Mesenchymal stem cell (in vitro differentiated cells and primary cell): ENCODE data around the gene C1QA.

Source experiments
- DNase-seq: peaks from one replicate; pipeline ENCODE4 v3.0.0-alpha.2; 2013
- H2AFZ ChIP-seq: one replicate; pipeline ENCODE4 v1.6.1; 2013; ENCODE audit warnings: low read depth, mild to moderate bottlenecking, control low read depth, inconsistent platforms, low read length, moderate library complexity
- H2AK5ac ChIP-seq: 2 replicates; pipeline ENCODE4 v1.6.1; 2013; ENCODE audit warnings: low read length, moderate library complexity, mild to moderate bottlenecking, inconsistent platforms; ENCODE audit not compliant: severe bottlenecking
- H2BK120ac ChIP-seq: one replicate; pipeline ENCODE4 v1.6.1; 2013; ENCODE audit warnings: low read depth, mild to moderate bottlenecking, inconsistent platforms, low read length, moderate library complexity
- H2BK12ac ChIP-seq, 2 experiments: one replicate each; pipeline ENCODE4 v1.6.1; 2013; ENCODE audit warnings: inconsistent platforms in 2 of 2, low read length in 2 of 2, mild to moderate bottlenecking in 2 of 2, moderate library complexity in 2 of 2, control low read depth in 1 of 2
- H2BK15ac ChIP-seq: one replicate; pipeline ENCODE4 v1.6.1; 2013; ENCODE audit warnings: mild to moderate bottlenecking, low read depth, inconsistent platforms; ENCODE audit not compliant: poor library complexity, severe bottlenecking
- H2BK5ac ChIP-seq: 2 replicates; pipeline ENCODE4 v1.6.1; 2013; ENCODE audit warnings: low read depth, mild to moderate bottlenecking, low read length, control low read depth, inconsistent platforms; ENCODE audit not compliant: poor library complexity, severe bottlenecking
- H3K14ac ChIP-seq, 2 experiments: one replicate each; pipeline ENCODE4 v1.6.1; 2013; ENCODE audit warnings: inconsistent platforms in 2 of 2, low read length in 2 of 2, control low read depth in 1 of 2, mild to moderate bottlenecking in 1 of 2, moderate library complexity in 1 of 2
- H3K18ac ChIP-seq, 2 experiments: one replicate each; pipeline ENCODE4 v1.6.1; 2013; ENCODE audit warnings: inconsistent platforms in 2 of 2, low read length in 2 of 2, control low read depth in 1 of 2, low read depth in 1 of 2, mild to moderate bottlenecking in 1 of 2
- H3K23ac ChIP-seq, 2 experiments: one replicate each; pipeline ENCODE4 v1.6.1; 2013; ENCODE audit warnings: inconsistent platforms in 2 of 2, low read length in 2 of 2, mild to moderate bottlenecking in 2 of 2, moderate library complexity in 2 of 2, control low read depth in 1 of 2
- H3K27ac ChIP-seq: 2 replicates; pipeline ENCODE4 v1.5.1; 2013; ENCODE audit warnings: mild to moderate bottlenecking, moderate library complexity, low read length, control low read depth, inconsistent platforms; ENCODE audit not compliant: poor library complexity, severe bottlenecking
- H3K27me3 ChIP-seq, 2 experiments: 2 replicates each; pipeline versions ENCODE4 v1.6.1 to v1.7.0; 2013; ENCODE audit warnings: low read length in 2 of 2, mild to moderate bottlenecking in 2 of 2, moderate library complexity in 2 of 2, control low read depth in 1 of 2, inconsistent platforms in 1 of 2; ENCODE audit not compliant: control insufficient read depth in 1 of 2, insufficient read depth in 1 of 2
- H3K36me3 ChIP-seq, 2 experiments: 2 replicates each; pipeline versions ENCODE4 v1.6.1 to v1.7.0; 2013; ENCODE audit warnings: low read length in 2 of 2, control low read depth in 1 of 2, inconsistent platforms in 1 of 2, low read depth in 1 of 2, mild to moderate bottlenecking in 1 of 2; ENCODE audit not compliant: insufficient read depth in 2 of 2, control insufficient read depth in 1 of 2
- H3K4ac ChIP-seq, 2 experiments: one replicate each; pipeline ENCODE4 v1.6.1; 2013; ENCODE audit warnings: inconsistent platforms in 2 of 2, low read length in 2 of 2, mild to moderate bottlenecking in 2 of 2, moderate library complexity in 2 of 2, control low read depth in 1 of 2, low read depth in 1 of 2
- H3K4me1 ChIP-seq: 2 replicates; pipeline ENCODE4 v1.6.1; 2013; ENCODE audit warnings: low read depth, low read length, control low read depth; ENCODE audit not compliant: control insufficient read depth, insufficient read depth
- H3K4me2 ChIP-seq: 2 replicates; pipeline ENCODE4 v1.6.1; 2013; ENCODE audit warnings: low read length, mild to moderate bottlenecking, inconsistent platforms; ENCODE audit not compliant: poor library complexity, severe bottlenecking
- H3K4me3 ChIP-seq, 2 experiments: 2 replicates each; pipeline versions ENCODE4 v1.5.1 to v1.7.0; 2013; ENCODE audit warnings: low read length in 2 of 2, mild to moderate bottlenecking in 2 of 2, control low read depth in 1 of 2, low read depth in 1 of 2; ENCODE audit not compliant: insufficient read depth in 1 of 2
- H3K79me1 ChIP-seq: replicated peaks from 2 replicates; pipeline ENCODE4 v1.6.1; 2013; ENCODE audit warnings: mild to moderate bottlenecking, control low read depth, low read length, inconsistent platforms; ENCODE audit not compliant: poor library complexity, severe bottlenecking
- H3K9ac ChIP-seq: 2 replicates; pipeline ENCODE4 v1.7.0; 2013; ENCODE audit warnings: mild to moderate bottlenecking, low read length, moderate library complexity
- H3K9me3 ChIP-seq: 2 replicates; pipeline ENCODE4 v1.7.0; 2013; ENCODE audit warnings: mild to moderate bottlenecking, low read length; ENCODE audit not compliant: control insufficient read depth
- H4K8ac ChIP-seq: one replicate; pipeline ENCODE4 v1.6.1; 2013; ENCODE audit warnings: inconsistent platforms, mild to moderate bottlenecking, low read length, moderate library complexity
- H4K91ac ChIP-seq: one replicate; pipeline ENCODE4 v1.6.1; 2013; ENCODE audit warnings: mild to moderate bottlenecking, low read length, inconsistent platforms
- WGBS: methylation state at CpG from one replicate; pipeline ENCODE4 v1.1.7; 2013; ENCODE audit warnings: mixed read lengths; 5-methylcytosine and 5-hydroxymethylcytosine counted together

Gene C1QA

DNA sequence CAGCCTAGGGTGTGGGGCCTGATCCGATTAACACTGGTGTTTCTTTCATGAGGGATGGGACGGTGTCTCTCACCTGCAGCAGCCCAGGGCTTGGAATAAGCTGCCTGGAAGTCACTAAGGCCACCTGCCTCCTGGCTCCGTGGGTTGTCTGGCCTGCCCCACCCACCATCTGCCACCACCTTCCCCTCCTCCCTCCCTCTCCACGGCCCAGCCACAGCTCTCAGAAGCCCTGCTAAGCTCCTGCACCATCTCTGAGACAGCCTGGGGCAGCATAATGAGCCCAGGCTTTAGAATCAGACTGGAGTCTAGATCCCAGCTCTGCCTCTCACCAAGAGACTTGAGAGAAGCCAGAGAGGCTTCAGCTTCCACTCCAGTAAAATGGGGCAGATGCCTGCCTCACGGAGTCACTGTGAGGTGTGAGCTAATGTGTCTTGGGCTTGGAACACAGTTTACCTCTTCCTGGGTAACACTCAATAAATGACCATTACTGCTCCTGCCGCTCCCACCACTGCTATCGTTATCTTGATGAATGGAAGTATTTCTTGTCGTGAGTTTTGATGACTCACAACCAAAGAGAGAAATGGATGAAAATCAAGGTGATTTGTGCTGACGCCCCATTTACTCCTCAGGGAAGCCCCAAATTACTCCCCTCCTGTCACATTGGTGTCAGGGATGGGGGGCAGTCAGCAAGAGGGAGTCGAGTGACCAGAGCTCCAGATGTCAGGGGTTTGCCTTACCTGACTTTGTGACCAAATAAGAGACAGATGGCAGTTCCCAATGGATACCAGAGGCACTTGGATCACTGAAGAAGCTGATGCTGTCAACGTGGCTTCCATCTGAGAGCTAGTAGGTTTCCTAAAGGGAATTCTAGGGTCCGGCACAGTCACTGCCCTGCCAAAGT, 23.5 kb upstream of the C1QA start:
- WGBS = 51% methylated on average over 11 of the region's 12 CpGs
- H3K79me1 ChIP-seq = no peaks in the 10 kb centered on the region

DNA sequence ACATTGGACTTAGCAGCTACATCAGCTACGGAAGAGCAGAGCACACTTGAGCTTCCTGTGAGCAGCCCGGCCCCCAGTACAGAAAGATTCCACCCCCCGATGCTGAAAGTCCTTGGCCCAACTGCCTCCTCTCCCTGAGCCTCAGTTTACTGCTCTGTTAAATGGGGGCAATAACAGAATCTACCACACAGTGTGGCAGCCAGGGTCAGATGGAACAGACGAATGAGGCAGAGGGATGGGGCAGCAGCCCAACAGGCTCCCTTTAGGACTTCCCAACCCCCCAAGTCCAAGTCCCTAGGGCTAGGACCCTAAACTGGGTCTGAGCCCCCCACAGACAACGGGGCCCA, 22.9 kb upstream of the C1QA start:
- WGBS = 62% methylated on average over 5 of the region's 5 CpGs
- H3K36me3 ChIP-seq = no peaks in the 10 kb centered on the region
- no peak overlapping the region for H3K14ac ChIP-seq
- no peak overlapping the region for H3K18ac ChIP-seq
- H2BK12ac ChIP-seq = no peak overlapping the region
- H3K23ac ChIP-seq = no peak overlapping the region
- H2BK120ac ChIP-seq = no peak overlapping the region
- no peaks in the 10 kb centered on the region for H3K4me1 ChIP-seq
- no peaks in the 10 kb centered on the region for H3K9me3 ChIP-seq
- no peak overlapping the region for H4K91ac ChIP-seq
- no peak overlapping the region for H3K4ac ChIP-seq
- H3K27me3 ChIP-seq = peaks cover 61 to 90% of the 10 kb centered on the region in 2 experiments
- no peak overlapping the region for H3K9ac ChIP-seq
- H3K27ac ChIP-seq = no peak overlapping the region
- no peak overlapping the region for H3K4me3 ChIP-seq
- H2BK5ac ChIP-seq = no peak overlapping the region
- H2BK15ac ChIP-seq = no peak overlapping the region
- no peak for DNase-seq
- H3K79me1 ChIP-seq = no peaks in the 10 kb centered on the region
- no peak overlapping the region for H4K8ac ChIP-seq
- H2AK5ac ChIP-seq = no peak overlapping the region
- no peak overlapping the region for H2AFZ ChIP-seq
- H3K4me2 ChIP-seq = no peak overlapping the region

More for the DNA sequence above, 23.5 kb upstream of the C1QA start:
- Histone ChIP-seq H2BK12ac (no peak overlapping the region), H2BK15ac (no peak overlapping the region), H4K91ac (no peak overlapping the region), H3K27ac (no peak overlapping the region), H3K23ac (no peak overlapping the region), H3K4ac (no peak overlapping the region), H3K36me3 (no peaks in the 10 kb centered on the region), H2BK120ac (no peak overlapping the region), H2BK5ac (no peak overlapping the region), H3K9ac (no peak overlapping the region), H3K27me3 (peaks cover 62 to 89% of the 10 kb centered on the region in 2 experiments), H3K14ac (no peak overlapping the region), H3K4me2 (no peak overlapping the region), H3K4me1 (no peaks in the 10 kb centered on the region), H2AK5ac (no peak overlapping the region), H3K4me3 (no peak overlapping the region), H3K9me3 (no peaks in the 10 kb centered on the region), H3K18ac (no peak overlapping the region), H2AFZ (no peak overlapping the region), H4K8ac (no peak overlapping the region)
- DNase-seq = no peak

DNA sequence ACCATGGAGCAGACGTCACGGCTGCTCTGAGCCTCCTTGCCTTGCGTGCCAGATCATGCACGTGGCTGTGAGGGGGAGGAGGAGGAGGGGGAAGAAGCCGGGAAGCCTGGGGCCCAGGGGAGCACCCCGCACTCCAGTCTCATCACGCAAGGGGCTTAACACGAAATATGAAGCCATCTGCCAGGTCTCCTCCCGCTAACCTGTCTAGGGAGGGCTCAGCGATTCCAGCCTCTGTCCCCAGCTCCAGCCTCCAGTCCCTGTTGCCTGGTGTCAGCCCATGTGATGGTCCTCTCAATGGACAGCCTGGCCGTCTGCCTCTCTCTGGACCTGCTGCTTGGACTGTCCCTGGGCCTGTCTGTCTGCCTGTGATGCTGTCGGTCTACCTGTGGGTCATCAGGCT, 22.5 kb upstream of the C1QA start:
- H2BK12ac ChIP-seq = no peak overlapping the region
- H3K27me3 ChIP-seq = peaks cover 61 to 90% of the 10 kb centered on the region in 2 experiments
- H2BK15ac ChIP-seq = no peak overlapping the region
- H3K9me3 ChIP-seq = no peaks in the 10 kb centered on the region
- no peak overlapping the region for H3K23ac ChIP-seq
- no peak overlapping the region for H3K27ac ChIP-seq
- H4K8ac ChIP-seq = no peak overlapping the region
- H3K79me1 ChIP-seq = no peaks in the 10 kb centered on the region
- H4K91ac ChIP-seq = no peak overlapping the region
- H3K18ac ChIP-seq = no peak overlapping the region
- no peaks in the 10 kb centered on the region for H3K36me3 ChIP-seq
- no peak overlapping the region for H2AFZ ChIP-seq
- no peak overlapping the region for H3K4ac ChIP-seq
- H2BK120ac ChIP-seq = no peak overlapping the region
- no peak overlapping the region for H3K9ac ChIP-seq
- H3K4me1 ChIP-seq = no peaks in the 10 kb centered on the region
- WGBS = 68% methylated on average over 12 of the region's 12 CpGs
- no peak overlapping the region for H2AK5ac ChIP-seq
- H3K14ac ChIP-seq = no peak overlapping the region
- no peak for DNase-seq
- H3K4me3 ChIP-seq = no peak overlapping the region
- H3K4me2 ChIP-seq = no peak overlapping the region
- no peak overlapping the region for H2BK5ac ChIP-seq

DNA sequence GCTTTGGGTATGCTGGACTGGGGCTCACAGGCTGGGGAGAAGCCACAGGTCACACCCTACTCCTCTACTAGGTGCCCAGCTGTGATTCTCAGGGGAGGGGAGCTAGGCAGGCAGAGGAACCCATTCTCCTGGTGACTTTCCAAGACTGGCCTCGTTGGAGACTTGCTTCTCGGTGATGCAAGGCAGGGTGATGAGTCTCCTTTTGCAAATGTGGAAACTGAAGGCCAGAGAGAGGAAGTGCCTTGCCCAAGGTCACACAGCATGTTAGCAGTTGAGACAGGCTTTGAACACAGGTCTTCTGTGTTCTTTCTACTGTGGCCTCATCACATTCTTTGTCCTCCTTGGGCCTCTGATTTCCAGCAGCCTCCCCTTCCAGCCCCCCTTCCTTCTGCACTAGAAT, 20.5 kb upstream of the C1QA start:
- Histone ChIP-seq H4K8ac (no peak overlapping the region), H3K23ac (no peak overlapping the region), H3K4me3 (no peak overlapping the region), H3K9ac (no peak overlapping the region), H3K18ac (no peak overlapping the region), H3K14ac (no peak overlapping the region), H2BK5ac (no peak overlapping the region), H4K91ac (no peak overlapping the region), H3K27ac (no peak overlapping the region), H2AK5ac (no peak overlapping the region), H3K4ac (no peak overlapping the region), H2AFZ (no peak overlapping the region), H3K27me3 (peaks cover 67 to 90% of the 10 kb centered on the region in 2 experiments), H3K36me3 (no peaks in the 10 kb centered on the region), H3K79me1 (no peaks in the 10 kb centered on the region), H2BK15ac (no peak overlapping the region), H3K4me2 (no peak overlapping the region), H3K4me1 (no peaks in the 10 kb centered on the region), H2BK120ac (no peak overlapping the region), H3K9me3 (no peaks in the 10 kb centered on the region), H2BK12ac (no peak overlapping the region)
- no peak for DNase-seq
- 77% methylated on average over 2 of the region's 2 CpGs for WGBS
